ENCODE results near the gene CFAP210. TPM values are rescaled to one million over a fixed set of nuclear protein-coding genes. Genes with fewer than 3 reads are reported as not detected.
A peak's percentile ranks its signal among the peaks of the same experiment; 100 is the strongest.
"Not testable (repeated sequence)": the region's sequence is repeated elsewhere in the genome, so short reads cannot be mapped to it uniquely, and the experiment has no call there.

CFAP210 gene
- total and polyA plus RNA-seq, 2 experiments from 2014 or later = 0.30 TPM; not detected in 1

GRCh38 chr2:169702996-169703395, 8.8 kb upstream of the CFAP210 start:
- WGBS (ENCODE audit: low lambda C conversion rate, missing lambda C conversion rate) = 87% methylated on average over 3 of the region's 3 CpGs
- DNase-seq (ENCODE audit: low spot score) = no peak
- no peaks in the 10 kb centered on the region for H3K27me3 ChIP-seq
- H3K27ac ChIP-seq = no peak overlapping the region
- TF ChIP-seq EZH2phosphoT487 (IDR thresholded peaks at IDR 0.05; ENCODE audit: low read depth, severe bottlenecking, unreplicated experiment) = no peak
- no peak for TF ChIP-seq EZH2 (IDR thresholded peaks at IDR 0.05; ENCODE audit: borderline replicate concordance)
- TF ChIP-seq CTCF (IDR thresholded peaks at IDR 0.05; ENCODE audit: poor library complexity) = no peak
- no peaks in the 10 kb centered on the region for H3K9me2 ChIP-seq (replicated peaks; ENCODE audit: insufficient read depth)
- peaks cover 3% of the 10 kb centered on the region for H3K79me2 ChIP-seq
- H3K36me3 ChIP-seq (replicated peaks; ENCODE audit: insufficient read depth, low read depth) = no peaks in the 10 kb centered on the region
- no peak overlapping the region for H3K4me3 ChIP-seq
- H2AFZ ChIP-seq = no peak overlapping the region
- no peak overlapping the region for H3K4me2 ChIP-seq
- no peaks in the 10 kb centered on the region for H3K9me3 ChIP-seq (ENCODE audit: low read depth)
- H3K4me1 ChIP-seq (ENCODE audit: insufficient read depth) = no peaks in the 10 kb centered on the region
- no peaks in the 10 kb centered on the region for H4K20me1 ChIP-seq (ENCODE audit: insufficient read depth, poor library complexity, severe bottlenecking)

- WGBS (ENCODE audit: low lambda C conversion rate, missing lambda C conversion rate) = 93% methylated on average over 2 of the region's 2 CpGs
- H3K27me3 ChIP-seq; DNase-seq (ENCODE audit: low spot score); H4K20me1 ChIP-seq (ENCODE audit: insufficient read depth, poor library complexity, severe bottlenecking); H2AFZ ChIP-seq; H3K27ac ChIP-seq; H3K9me2 ChIP-seq (replicated peaks; ENCODE audit: insufficient read depth); H3K4me2 ChIP-seq; H3K9me3 ChIP-seq (ENCODE audit: low read depth); H3K4me3 ChIP-seq; H3K79me2 ChIP-seq; H3K36me3 ChIP-seq (replicated peaks; ENCODE audit: insufficient read depth, low read depth); H3K4me1 ChIP-seq (ENCODE audit: insufficient read depth): not testable (repeated sequence)
These were observed 5.0 kb upstream of the CFAP210 start for GRCh38 chr2:169699173-169699572.

GRCh38 chr2:169696381-169696780, 2.2 kb upstream of the CFAP210 start:
- no peak for DNase-seq (ENCODE audit: low spot score)
- no peak overlapping the region for H3K4me2 ChIP-seq
- H4K20me1 ChIP-seq (ENCODE audit: insufficient read depth, poor library complexity, severe bottlenecking) = no peaks in the 10 kb centered on the region
- no peak overlapping the region for H3K27ac ChIP-seq
- H3K9me2 ChIP-seq (replicated peaks; ENCODE audit: insufficient read depth) = no peaks in the 10 kb centered on the region
- no peak overlapping the region for H2AFZ ChIP-seq
- no peaks in the 10 kb centered on the region for H3K9me3 ChIP-seq (ENCODE audit: low read depth)
- H3K4me3 ChIP-seq = no peak overlapping the region
- H3K4me1 ChIP-seq (ENCODE audit: insufficient read depth) = no peaks in the 10 kb centered on the region
- peaks cover 6% of the 10 kb centered on the region for H3K79me2 ChIP-seq
- no peaks in the 10 kb centered on the region for H3K36me3 ChIP-seq (replicated peaks; ENCODE audit: insufficient read depth, low read depth)
- no peak for TF ChIP-seq CTCF (IDR thresholded peaks at IDR 0.05; ENCODE audit: poor library complexity)
- TF ChIP-seq EZH2 (IDR thresholded peaks at IDR 0.05; ENCODE audit: borderline replicate concordance) = no peak
- TF ChIP-seq EZH2phosphoT487 (IDR thresholded peaks at IDR 0.05; ENCODE audit: low read depth, severe bottlenecking, unreplicated experiment) = no peak
- no peaks in the 10 kb centered on the region for H3K27me3 ChIP-seq

- no peak for DNase-seq (ENCODE audit: low spot score)
- H2AFZ ChIP-seq = peak overlapping the region; percentile 64
- peak overlapping the region; percentile 45 for H3K4me3 ChIP-seq
- H4K20me1 ChIP-seq (ENCODE audit: insufficient read depth, poor library complexity, severe bottlenecking) = no peaks in the 10 kb centered on the region
- no peaks in the 10 kb centered on the region for H3K4me1 ChIP-seq (ENCODE audit: insufficient read depth)
- peak overlapping the region; percentile 87 for H3K4me2 ChIP-seq
- 55% methylated on average over 8 of the region's 8 CpGs for WGBS (ENCODE audit: low lambda C conversion rate, missing lambda C conversion rate)
- no peaks in the 10 kb centered on the region for H3K27me3 ChIP-seq
- no peaks in the 10 kb centered on the region for H3K9me2 ChIP-seq (replicated peaks; ENCODE audit: insufficient read depth)
- H3K79me2 ChIP-seq = peaks cover 4% of the 10 kb centered on the region
- H3K36me3 ChIP-seq (replicated peaks; ENCODE audit: insufficient read depth, low read depth) = no peaks in the 10 kb centered on the region
- H3K27ac ChIP-seq = peak overlapping the region; percentile 89
- no peaks in the 10 kb centered on the region for H3K9me3 ChIP-seq (ENCODE audit: low read depth)
- TF ChIP-seq CTCF (IDR thresholded peaks at IDR 0.05; ENCODE audit: poor library complexity) (no peak), EZH2phosphoT487 (IDR thresholded peaks at IDR 0.05; ENCODE audit: low read depth, severe bottlenecking, unreplicated experiment) (no peak), EZH2 (IDR thresholded peaks at IDR 0.05; ENCODE audit: borderline replicate concordance) (no peak)
These were observed 672 bp upstream of the CFAP210 start for GRCh38 chr2:169694894-169695260.
